ENCODE data around the gene ZNF134.
A peak's percentile ranks its signal among the peaks of the same experiment; 100 is the strongest.

The ZNF134 gene

GRCh38 chr19:57664269-57665127 is 50.5 kb downstream of the ZNF134 start:
- peaks cover 3% of the 10 kb centered on the region for H3K9me3 Mint-ChIP-seq
- DNase-seq (ENCODE audit: low spot score in 2 of 2): no peak
- no peaks in the 10 kb centered on the region for H3K36me3 Mint-ChIP-seq
- H3K4me1 Mint-ChIP-seq: no peaks in the 10 kb centered on the region
- ATAC-seq: peak; percentile 51
- H3K27ac Mint-ChIP-seq: no peak overlapping the region
- peak overlapping the region; percentile 72 for H3K4me3 Mint-ChIP-seq

GRCh38 chr19:57665261-57665806 is 51.3 kb downstream of the ZNF134 start:
- ATAC-seq (no peak), DNase-seq (ENCODE audit: low spot score in 2 of 2) (no peak)
- Mint-ChIP-seq H3K9me3 (peaks cover 3% of the 10 kb centered on the region), H3K27ac (no peak overlapping the region), H3K4me1 (no peaks in the 10 kb centered on the region), H3K4me3 (peak overlapping the region; percentile 72), H3K36me3 (no peaks in the 10 kb centered on the region)

- Mint-ChIP-seq H3K4me3 (no peak overlapping the region), H3K4me1 (no peaks in the 10 kb centered on the region), H3K36me3 (no peaks in the 10 kb centered on the region), H3K27ac (no peak overlapping the region), H3K9me3 (no peaks in the 10 kb centered on the region)
- no peak for ATAC-seq
- no peak for DNase-seq (ENCODE audit: low spot score in 2 of 2)
These were observed 53.2 kb downstream of the ZNF134 start for GRCh38 chr19:57667228-57667627.

- DNase-seq (ENCODE audit: low spot score in 2 of 2): no peak
- H3K4me1 Mint-ChIP-seq: no peaks in the 10 kb centered on the region
- no peak within 1 kb of the TSS for H3K4me3 Mint-ChIP-seq
- no peaks in the 10 kb centered on the region for H3K36me3 Mint-ChIP-seq
- ATAC-seq: no peak
- no peak within 1 kb of the TSS for H3K27ac Mint-ChIP-seq
- H3K9me3 Mint-ChIP-seq: no peaks in the 10 kb centered on the region
These were observed 54.6 kb downstream of the ZNF134 start, which contains the start of gene ZSCAN4 for GRCh38 chr19:57668635-57669034. TSS of gene ZSCAN4 (plus strand) at chr19:57668935. CDS start at chr19:57676146, 7,211 bp downstream.

GRCh38 chr19:57671124-57671895 is 57.3 kb downstream of the ZNF134 start:
- Mint-ChIP-seq H3K4me1 (no peaks in the 10 kb centered on the region), H3K9me3 (peaks cover 5% of the 10 kb centered on the region), H3K27ac (no peak overlapping the region), H3K36me3 (no peaks in the 10 kb centered on the region), H3K4me3 (no peak overlapping the region)
- DNase-seq (ENCODE audit: low spot score in 2 of 2): no peak
- ATAC-seq: no peak

GRCh38 chr19:57672466-57672865 is 58.4 kb downstream of the ZNF134 start:
- no peak overlapping the region for H3K4me3 Mint-ChIP-seq
- H3K36me3 Mint-ChIP-seq: no peaks in the 10 kb centered on the region
- no peak for DNase-seq (ENCODE audit: low spot score in 2 of 2)
- peaks cover 5% of the 10 kb centered on the region for H3K9me3 Mint-ChIP-seq
- ATAC-seq: no peak
- no peaks in the 10 kb centered on the region for H3K4me1 Mint-ChIP-seq
- H3K27ac Mint-ChIP-seq: no peak overlapping the region
